Stimulated activated CD8-positive, alpha-beta memory T cell treated with anti-CD3 and anti-CD28 coated beads, Interleukin-7, amount 100 ng/mL, for 1 hour (primary cell): ENCODE data around the gene CAMSAP2.
"Not testable (repeated sequence)": the region's sequence is repeated elsewhere in the genome, so short reads cannot be mapped to it uniquely, and the experiment has no call there.

Experiments
- DNase-seq, 2 donors: peaks; one replicate each; pipeline ENCODE4 v3.0.0-alpha.2; 2020; ENCODE audit warnings: low read depth in 2 of 2

Gene CAMSAP2

DNA sequence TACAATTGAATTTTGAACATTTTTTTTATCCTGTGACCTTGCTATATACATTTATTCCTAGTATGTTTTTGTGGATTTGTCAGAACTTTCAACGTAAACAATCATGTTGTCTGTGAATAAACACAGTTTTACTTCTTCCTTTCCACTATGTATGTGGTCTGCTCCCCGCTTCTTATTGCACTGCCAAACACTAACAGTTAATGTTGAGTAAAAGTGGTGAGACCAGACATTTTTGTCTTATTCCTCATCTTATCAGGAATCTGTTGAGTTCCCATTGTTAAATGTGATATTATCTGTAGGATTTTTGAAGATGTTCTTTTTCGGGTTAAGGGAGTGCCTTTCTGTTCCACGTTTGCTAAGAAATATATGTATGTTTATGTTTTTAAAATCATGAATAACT lies 45.9 kb downstream of the CAMSAP2 start:
- DNase-seq = no peak

DNA sequence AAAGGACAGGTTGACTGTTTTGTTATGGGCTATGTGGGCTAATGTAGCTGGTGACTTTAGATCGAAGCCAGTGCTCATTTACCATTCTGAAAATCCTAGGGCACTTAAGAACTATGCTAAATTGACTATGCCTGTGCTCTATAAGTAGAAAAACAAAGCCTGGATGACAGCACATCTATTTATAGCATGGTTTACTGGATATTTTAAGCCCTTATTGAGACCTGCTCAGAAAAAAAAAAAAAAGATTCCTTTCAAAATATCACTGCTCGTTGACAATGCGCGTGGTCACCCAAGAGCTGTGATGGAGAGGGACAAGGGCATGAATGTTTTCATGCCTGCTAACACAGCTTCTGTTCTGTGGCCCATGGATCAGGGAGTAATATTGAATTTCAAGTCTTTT lies 48.1 kb downstream of the CAMSAP2 start:
- no peak for DNase-seq

- no peak for DNase-seq
Measured at GRCh38 chr1:200787896-200788387, 49.2 kb downstream of the CAMSAP2 start.

DNA sequence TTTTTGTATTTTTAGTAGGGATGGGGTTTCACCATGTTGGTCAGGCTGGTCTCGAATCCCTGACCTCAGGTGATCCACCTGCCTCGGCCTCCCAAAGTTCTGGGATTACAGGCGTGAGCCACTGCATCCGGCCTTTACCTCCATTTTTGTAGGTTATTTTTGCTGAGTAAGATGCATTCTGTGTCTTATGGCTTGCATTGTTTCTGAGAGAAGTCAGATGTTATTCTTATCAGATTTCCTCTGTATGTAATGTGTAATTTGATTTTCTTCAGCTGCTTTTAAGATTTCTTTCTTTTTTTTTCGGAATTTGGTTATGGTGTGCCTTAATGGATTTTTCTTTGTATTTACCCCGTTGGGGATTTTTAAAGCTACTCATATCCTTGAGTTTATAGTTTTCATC lies 52.3 kb downstream of the CAMSAP2 start:
- DNase-seq = not testable (repeated sequence)

- no peak for DNase-seq
Measured at GRCh38 chr1:200793677-200794076, 55.0 kb downstream of the CAMSAP2 start.

GRCh38 chr1:200794506-200795065 lies 55.9 kb downstream of the CAMSAP2 start:
- DNase-seq = no peak

DNA sequence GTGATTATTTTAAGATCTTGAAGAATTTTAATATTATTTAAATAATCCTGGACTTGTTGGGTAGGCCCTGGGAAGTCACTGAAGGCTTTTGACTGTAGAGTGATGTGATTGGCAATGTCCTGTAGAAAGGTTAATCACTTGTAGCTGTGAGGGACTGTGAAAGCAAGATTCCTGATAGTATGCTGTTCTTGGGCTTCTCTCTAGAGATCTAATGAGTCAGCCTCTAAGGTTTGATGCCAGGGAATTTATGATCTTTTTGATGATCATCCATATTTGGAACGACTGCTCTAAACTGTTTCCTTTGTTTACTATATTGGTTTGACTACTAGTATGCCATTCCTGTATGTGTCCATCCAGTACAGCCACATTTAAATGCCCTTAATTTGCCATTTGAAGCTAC lies 56.5 kb downstream of the CAMSAP2 start:
- DNase-seq = no peak

GRCh38 chr1:200802042-200802441 lies 63.3 kb downstream of the CAMSAP2 start:
- no peak for DNase-seq

DNA sequence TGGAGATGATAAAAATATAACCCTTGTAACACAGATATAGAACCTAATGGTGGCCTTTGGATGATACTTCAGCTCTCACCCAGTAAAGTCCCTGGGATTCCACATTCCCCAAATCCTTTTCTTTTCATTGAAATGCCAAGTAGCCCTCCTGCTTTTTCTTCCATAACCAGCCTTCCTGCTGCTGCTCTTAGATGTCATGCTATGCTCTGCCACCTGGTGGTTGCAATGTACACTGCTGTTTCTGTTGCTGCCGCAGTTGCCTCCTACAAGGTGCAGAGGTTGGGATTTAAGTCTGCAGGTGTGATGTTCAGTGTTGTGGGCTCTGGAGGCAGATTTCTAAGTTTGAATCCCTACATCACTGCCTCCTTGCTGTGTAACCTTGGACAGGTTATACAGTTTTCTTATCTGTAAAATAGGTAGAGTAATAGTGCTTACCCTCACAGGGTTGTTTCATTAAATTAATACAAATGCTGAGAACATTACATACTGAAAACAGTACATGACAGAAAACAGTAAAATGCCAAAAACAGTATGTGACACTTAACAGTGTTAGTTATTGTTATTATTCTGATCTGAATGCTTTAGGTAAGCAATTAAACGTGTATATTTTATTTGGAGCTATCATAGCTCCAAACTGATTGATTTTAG lies 64.3 kb downstream of the CAMSAP2 start:
- DNase-seq = peak; percentile 19 to 55

DNA sequence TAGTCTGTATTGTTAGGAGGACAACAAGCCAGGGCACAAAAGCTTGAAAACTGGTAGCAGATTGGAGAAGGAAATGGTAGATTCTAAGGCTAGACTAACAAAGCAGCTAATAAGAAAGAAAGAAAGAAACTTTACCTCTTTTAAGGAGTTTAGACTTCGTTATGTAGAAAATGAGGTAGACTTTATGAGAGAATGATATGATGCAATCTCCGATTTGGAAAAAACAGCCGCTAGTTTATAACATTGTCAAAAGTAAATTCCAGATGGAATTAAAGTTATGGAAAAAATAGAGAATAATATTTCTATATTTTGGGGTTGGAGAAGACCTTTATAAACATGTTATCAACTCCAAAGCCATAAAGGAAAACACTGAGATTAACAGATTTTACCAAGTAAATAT lies 67.0 kb downstream of the CAMSAP2 start:
- no peak for DNase-seq

DNA sequence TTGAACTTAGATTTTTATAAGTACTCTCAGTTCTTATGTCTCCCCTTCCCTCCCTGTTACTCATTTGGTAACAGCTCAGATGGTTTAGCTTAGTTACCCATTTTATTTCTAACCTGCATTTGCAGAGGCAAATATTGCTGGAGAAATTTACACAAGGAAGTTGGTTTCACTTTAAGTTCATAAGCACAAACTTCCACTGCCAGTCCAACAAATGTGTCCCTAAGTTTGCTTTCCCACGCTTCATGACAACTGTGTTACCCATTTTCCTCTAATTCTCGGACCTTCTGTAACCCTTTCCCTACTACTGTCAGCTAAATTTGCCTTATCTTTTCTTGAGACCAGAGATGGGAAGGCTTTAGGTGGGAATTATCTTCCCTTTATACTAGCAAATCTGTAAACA lies 70.2 kb downstream of the CAMSAP2 start:
- no peak for DNase-seq

DNA sequence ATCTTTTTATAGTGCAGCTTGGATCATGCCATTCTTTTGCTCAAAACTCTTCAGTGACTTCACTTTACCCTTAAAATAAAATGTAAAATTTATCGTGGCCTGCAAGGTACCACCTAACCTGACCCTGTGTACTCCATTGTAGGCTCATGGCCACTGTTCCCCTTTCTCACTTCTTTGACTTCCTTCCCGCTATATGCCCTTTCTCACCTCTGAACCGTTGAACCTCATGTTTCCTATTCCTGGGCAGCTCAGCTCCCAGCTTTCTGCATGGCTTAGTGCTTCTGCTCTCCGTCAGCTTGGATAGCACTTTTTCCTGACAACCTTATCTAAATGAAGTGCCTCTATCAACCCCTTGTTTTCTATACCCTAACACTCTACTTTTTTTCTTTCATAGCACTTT lies 73.0 kb downstream of the CAMSAP2 start:
- no peak for DNase-seq

GRCh38 chr1:200816624-200817224 lies 78.0 kb downstream of the CAMSAP2 start:
- not testable (repeated sequence) for DNase-seq

GRCh38 chr1:200818248-200818647 lies 79.6 kb downstream of the CAMSAP2 start:
- no peak for DNase-seq

DNA sequence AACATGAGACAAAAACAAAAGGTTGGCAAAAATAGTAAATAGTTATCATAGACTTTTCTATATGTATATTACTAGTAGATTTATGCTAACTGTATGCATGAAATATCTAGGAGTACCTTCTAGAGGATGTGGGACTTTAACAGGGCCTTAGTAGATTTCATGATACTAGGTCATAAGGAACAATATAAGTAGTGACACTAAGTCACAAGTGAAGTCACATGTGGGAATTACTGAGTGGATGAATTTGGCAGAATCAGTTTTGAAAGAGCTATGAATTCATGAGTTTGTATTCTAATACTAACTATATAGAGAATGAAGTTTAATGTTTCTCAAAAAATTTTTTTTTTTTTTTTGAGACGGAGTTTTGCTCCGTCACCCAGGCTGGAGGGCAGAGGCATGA lies 81.0 kb downstream of the CAMSAP2 start:
- DNase-seq = no peak

GRCh38 chr1:200831091-200831490 lies 92.4 kb downstream of the CAMSAP2 start:
- DNase-seq = no peak

GRCh38 chr1:200834383-200834782 lies 95.7 kb downstream of the CAMSAP2 start:
- DNase-seq = no peak

DNA sequence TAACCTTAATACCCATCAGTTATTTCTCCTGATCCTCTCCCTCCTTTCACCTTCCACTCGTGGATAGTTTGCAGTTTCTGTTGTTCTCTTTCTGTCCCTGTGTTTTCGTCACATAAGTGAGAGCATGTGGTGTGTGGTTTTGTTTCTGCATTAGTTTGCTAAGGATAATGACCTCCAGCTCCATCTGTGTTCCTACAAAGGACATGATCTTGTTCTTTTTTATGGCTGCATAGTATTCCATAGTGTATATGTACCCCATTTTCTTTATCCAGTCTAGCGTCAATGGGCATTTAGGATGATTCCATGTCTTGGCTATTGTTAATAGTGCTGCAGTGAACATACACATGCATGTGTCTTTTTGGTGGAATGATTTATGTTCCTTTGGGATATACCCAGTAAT lies 97.5 kb downstream of the CAMSAP2 start:
- no peak for DNase-seq

DNA sequence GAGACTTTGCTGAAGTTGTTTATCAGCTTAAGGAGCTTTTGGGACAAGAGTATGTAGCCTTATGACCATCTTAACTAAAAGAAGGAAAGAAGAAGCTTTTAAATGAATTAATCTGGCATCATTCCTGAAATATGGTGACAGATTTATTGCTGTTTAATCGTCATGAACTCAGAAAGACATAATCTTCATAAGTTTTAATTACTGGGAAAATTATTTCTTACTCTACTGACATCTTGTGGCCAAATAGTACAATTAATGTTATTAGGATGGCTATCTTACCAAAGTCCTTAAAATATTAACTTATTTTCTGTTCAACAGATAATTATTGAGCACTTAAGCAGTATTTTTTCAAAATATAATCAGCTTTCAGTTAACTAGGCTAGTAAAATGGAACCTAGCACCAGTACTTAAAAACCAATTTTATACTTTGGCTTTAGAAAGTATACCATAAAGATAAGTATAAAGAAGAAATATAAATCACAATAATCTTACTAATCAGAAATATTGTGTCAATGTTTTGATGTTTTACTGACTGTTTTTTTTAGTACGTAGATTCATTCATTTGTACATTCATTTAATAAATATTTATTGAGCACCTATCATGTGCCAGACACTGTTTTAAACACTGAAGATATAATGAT lies 99.4 kb downstream of the CAMSAP2 start:
- no peak for DNase-seq

GRCh38 chr1:200838676-200839445 lies 100.2 kb downstream of the CAMSAP2 start:
- no peak for DNase-seq

- no peak for DNase-seq
Measured at GRCh38 chr1:200845360-200845759, 106.7 kb downstream of the CAMSAP2 start.

DNA sequence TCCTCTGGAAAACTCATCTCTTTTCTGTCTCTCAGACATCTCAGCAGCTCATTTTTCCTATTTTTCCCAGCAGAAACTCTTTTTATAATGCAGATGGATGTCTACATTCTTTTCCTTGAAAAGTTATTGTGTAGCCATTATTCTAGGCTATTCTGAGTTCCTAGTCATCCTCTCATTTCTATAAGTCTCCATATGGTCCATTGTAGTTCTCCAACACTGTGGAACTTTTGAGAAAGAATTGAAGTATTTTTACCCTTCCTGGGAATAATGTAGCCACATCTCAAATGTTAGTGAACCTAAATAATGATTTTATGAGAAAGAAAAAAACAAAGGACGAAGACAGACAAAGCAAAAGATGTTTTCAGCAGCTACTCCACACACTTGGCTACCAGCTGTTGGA lies 107.7 kb downstream of the CAMSAP2 start:
- no peak for DNase-seq
